Activated CD8-positive, alpha-beta memory T cell treated with anti-CD3 and anti-CD28 coated beads, Interleukin-2, amount 50 U/mL, for 24 hours (primary cell): ENCODE data around the gene TCP11L1.
"Not testable (repeated sequence)": the region's sequence is repeated elsewhere in the genome, so short reads cannot be mapped to it uniquely, and the experiment has no call there.

Experiments
- DNase-seq: peaks from one replicate; pipeline ENCODE4 v3.0.0-alpha.2; 2020; ENCODE audit errors: extremely low read depth

TCP11L1 gene

GRCh38 chr11:33029218-33029617 lies 10.2 kb upstream of the TCP11L1 start:
- not testable (repeated sequence) for DNase-seq

- DNase-seq = no peak
Measured at GRCh38 chr11:33033493-33033892, 5.9 kb upstream of the TCP11L1 start.

GRCh38 chr11:33035011-33035410 lies 4.4 kb upstream of the TCP11L1 start:
- DNase-seq = no peak

GRCh38 chr11:33040033-33040861 lies 875 bp downstream of the TCP11L1 start:
- no peak for DNase-seq

- DNase-seq = no peak
Measured at GRCh38 chr11:33040862-33041453, 1.6 kb downstream of the TCP11L1 start.

GRCh38 chr11:33043221-33043830 lies 4.0 kb downstream of the TCP11L1 start:
- DNase-seq = no peak

- DNase-seq = no peak
Measured at GRCh38 chr11:33044285-33044756, 4.9 kb downstream of the TCP11L1 start.

GRCh38 chr11:33045551-33046255 lies 6.3 kb downstream of the TCP11L1 start:
- no peak for DNase-seq

- DNase-seq = not testable (repeated sequence)
Measured at GRCh38 chr11:33048701-33049100, 9.3 kb downstream of the TCP11L1 start.

GRCh38 chr11:33049565-33050408 lies 10.4 kb downstream of the TCP11L1 start:
- DNase-seq = not testable (repeated sequence)

GRCh38 chr11:33052231-33052630 lies 12.9 kb downstream of the TCP11L1 start:
- DNase-seq = no peak

- no peak for DNase-seq
Measured at GRCh38 chr11:33055375-33055774, 16.0 kb downstream of the TCP11L1 start.

- no peak for DNase-seq
Measured at GRCh38 chr11:33057284-33057683, 17.9 kb downstream of the TCP11L1 start.

- no peak for DNase-seq
Measured at GRCh38 chr11:33059331-33060007, 20.1 kb downstream of the TCP11L1 start.

- DNase-seq = no peak
Measured at GRCh38 chr11:33060271-33060670, 20.9 kb downstream of the TCP11L1 start.

- no peak for DNase-seq
Measured at GRCh38 chr11:33062137-33062536, 22.8 kb downstream of the TCP11L1 start.

GRCh38 chr11:33063326-33063881 lies 24.0 kb downstream of the TCP11L1 start:
- DNase-seq = no peak

GRCh38 chr11:33064033-33064825 lies 24.9 kb downstream of the TCP11L1 start:
- DNase-seq = no peak

- DNase-seq = no peak
Measured at GRCh38 chr11:33064866-33065265, 25.5 kb downstream of the TCP11L1 start.
